H9 (cell line): Measurements from ENCODE around the gene RNASEH2B. TPM values are rescaled to one million over a fixed set of nuclear protein-coding genes. Genes with fewer than 3 reads are reported as not detected.

Source experiments
- DNase-seq: peaks from one replicate; pipeline ENCODE4 v3.0.0-alpha.2; 2017
- H2AFZ ChIP-seq: one replicate; pipeline ENCODE4 v1.6.1; 2013; ENCODE audit warnings: mild to moderate bottlenecking, low read length, control low read depth, moderate library complexity
- H2AK5ac ChIP-seq: 2 replicates; pipeline ENCODE4 v1.6.1; 2013; ENCODE audit warnings: low read length, control low read depth, mixed read lengths; ENCODE audit not compliant: insufficient read length
- H2BK120ac ChIP-seq: one replicate; pipeline ENCODE4 v1.6.1; 2013; ENCODE audit warnings: low read depth, mild to moderate bottlenecking, low read length, control low read depth, inconsistent platforms; ENCODE audit not compliant: poor library complexity, severe bottlenecking
- H2BK12ac ChIP-seq: 2 replicates; pipeline ENCODE4 v1.6.1; 2013; ENCODE audit warnings: low read length, control low read depth, mixed read lengths, low read depth; ENCODE audit not compliant: insufficient read length
- H2BK15ac ChIP-seq: 2 replicates; pipeline ENCODE4 v1.6.1; 2013; ENCODE audit warnings: low read depth, low read length, control low read depth
- H2BK20ac ChIP-seq: one replicate; pipeline ENCODE4 v1.6.1; 2013; ENCODE audit warnings: low read depth, mild to moderate bottlenecking, low read length, control low read depth, inconsistent platforms; ENCODE audit not compliant: poor library complexity, severe bottlenecking
- H2BK5ac ChIP-seq: 2 replicates; pipeline ENCODE4 v1.6.1; 2013; ENCODE audit warnings: low read length, control low read depth, mixed read lengths; ENCODE audit not compliant: insufficient read length
- H3K14ac ChIP-seq: 2 replicates; pipeline ENCODE4 v1.6.1; 2013; ENCODE audit warnings: low read length, control low read depth; ENCODE audit not compliant: insufficient read depth
- H3K18ac ChIP-seq: 2 replicates; pipeline ENCODE4 v1.6.1; 2013; ENCODE audit warnings: low read depth, mild to moderate bottlenecking, mixed read lengths, low read length, control low read depth; ENCODE audit not compliant: insufficient read length
- H3K23ac ChIP-seq: 2 replicates; pipeline ENCODE4 v1.6.1; 2013; ENCODE audit warnings: low read length, control low read depth, mixed read lengths, low read depth; ENCODE audit not compliant: insufficient read length
- H3K23me2 ChIP-seq: 2 replicates; pipeline ENCODE4 v1.6.1; 2013; ENCODE audit warnings: low read depth, mild to moderate bottlenecking, mixed read lengths, low read length, control low read depth; ENCODE audit not compliant: insufficient read length, poor library complexity, severe bottlenecking
- H3K27ac ChIP-seq: 2 replicates; pipeline ENCODE4 v1.5.1; 2013; ENCODE audit warnings: low read length, control low read depth, mixed read lengths, low read depth; ENCODE audit not compliant: insufficient read length
- H3K27me3 ChIP-seq: 2 replicates; pipeline ENCODE4 v1.6.1; 2013; ENCODE audit warnings: low read length, control low read depth, inconsistent platforms; ENCODE audit not compliant: insufficient read depth
- H3K4ac ChIP-seq: 2 replicates; pipeline ENCODE4 v1.6.1; 2013; ENCODE audit warnings: low read depth, mild to moderate bottlenecking, control low read depth, inconsistent platforms, low read length, moderate library complexity
- H3K4me1 ChIP-seq: 2 replicates; pipeline ENCODE4 v1.6.1; 2013; ENCODE audit warnings: low read length, control low read depth, inconsistent platforms; ENCODE audit not compliant: insufficient read depth
- H3K4me2 ChIP-seq: 2 replicates; pipeline ENCODE4 v1.6.1; 2013; ENCODE audit warnings: low read length, control low read depth, mixed read lengths; ENCODE audit not compliant: insufficient read length, insufficient read depth
- H3K56ac ChIP-seq: 2 replicates; pipeline ENCODE4 v1.6.1; 2013; ENCODE audit warnings: low read depth, mild to moderate bottlenecking, mixed read lengths, low read length, control low read depth; ENCODE audit not compliant: insufficient read length
- H3K79me1 ChIP-seq: 2 replicates; pipeline ENCODE4 v1.6.1; 2013; ENCODE audit warnings: low read depth, mild to moderate bottlenecking, moderate library complexity, low read length, control low read depth, inconsistent platforms; ENCODE audit not compliant: insufficient read depth, poor library complexity, severe bottlenecking
- H3K79me2 ChIP-seq: 2 replicates; pipeline ENCODE4 v1.6.1; 2013; ENCODE audit warnings: low read length, control low read depth, inconsistent platforms; ENCODE audit not compliant: insufficient read depth
- H3K9ac ChIP-seq: 2 replicates; pipeline ENCODE4 v1.6.1; 2013; ENCODE audit warnings: low read length, control low read depth, mixed read lengths; ENCODE audit not compliant: insufficient read length; ENCODE audit errors: extremely low read depth
- H3K9me3 ChIP-seq: one replicate; pipeline ENCODE4 v1.6.1; 2013; ENCODE audit warnings: low read depth, low read length, inconsistent platforms; ENCODE audit not compliant: control insufficient read depth
- H3T11ph ChIP-seq: one replicate; pipeline ENCODE4 v1.6.1; 2013; ENCODE audit warnings: mild to moderate bottlenecking, low read length, control low read depth, inconsistent platforms
- H4K20me1 ChIP-seq: one replicate; pipeline ENCODE4 v1.6.1; 2013; ENCODE audit not compliant: control insufficient read depth, insufficient read length, insufficient read depth
- H4K5ac ChIP-seq: 2 replicates; pipeline ENCODE4 v1.6.1; 2013; ENCODE audit warnings: low read depth, mild to moderate bottlenecking, mixed read lengths, low read length, control low read depth; ENCODE audit not compliant: insufficient read length
- H4K8ac ChIP-seq: replicated peaks from 2 replicates; pipeline ENCODE4 v1.6.1; 2013; ENCODE audit warnings: low read length, control low read depth, mixed read lengths, low read depth; ENCODE audit not compliant: insufficient read length
- H4K91ac ChIP-seq: 2 replicates; pipeline ENCODE4 v1.6.1; 2013; ENCODE audit warnings: low read depth, mild to moderate bottlenecking, moderate library complexity, mixed read lengths, low read length, control low read depth; ENCODE audit not compliant: insufficient read length
- H3K27ac Mint-ChIP-seq, 3 experiments: 2 replicates in 2 of 3; 3 replicates in 1 of 3; pipeline ENCODE4 v1.8.0; 2020 to 2021; ENCODE audit warnings: mixed read lengths in 3 of 3, mild to moderate bottlenecking in 1 of 3, moderate library complexity in 1 of 3
- H3K27me3 Mint-ChIP-seq: 2 replicates; pipeline ENCODE4 v1.8.0; 2021; ENCODE audit warnings: low read depth, mild to moderate bottlenecking, moderate library complexity, mixed read lengths
- H3K36me3 Mint-ChIP-seq, 3 experiments: 2 replicates in 2 of 3; 3 replicates in 1 of 3; pipeline ENCODE4 v1.8.0; 2020 to 2021; ENCODE audit warnings: low read depth in 3 of 3, mixed read lengths in 3 of 3; ENCODE audit not compliant: insufficient read depth in 1 of 3
- H3K4me1 Mint-ChIP-seq, 2 experiments: 2 replicates each; pipeline ENCODE4 v1.8.0; 2020; ENCODE audit warnings: mixed read lengths in 2 of 2
- H3K4me3 Mint-ChIP-seq, 2 experiments: 2 replicates in 1 of 2; 3 replicates in 1 of 2; pipeline ENCODE4 v1.8.0; 2020 to 2021; ENCODE audit warnings: mild to moderate bottlenecking in 2 of 2, mixed read lengths in 2 of 2, moderate library complexity in 1 of 2
- H3K9me3 Mint-ChIP-seq, 2 experiments: 2 replicates in 1 of 2; 3 replicates in 1 of 2; pipeline ENCODE4 v1.8.0; 2020; ENCODE audit warnings: mild to moderate bottlenecking in 2 of 2, mixed read lengths in 2 of 2, moderate library complexity in 1 of 2
- WGBS: extraction: QIAGEN DNeasy Blood & Tissue Kit; methylation state at CpG from one replicate; pipeline ENCODE4 v1.1.7; 2013; ENCODE audit warnings: missing lambda C conversion rate, low lambda C conversion rate, mixed read lengths; ENCODE audit not compliant: insufficient read length; ENCODE audit errors: extremely low coverage; 5-methylcytosine and 5-hydroxymethylcytosine counted together
- total RNA-seq: library from RNA; stranded (reverse); gene quantifications from 2 replicates; pipeline ENCODE4 v1.2.1, GENCODE V29; 2021
- TF ChIP-seq, protein P1 (sequence below): fragments of 200-600 bp; sonication (generic); conservative IDR thresholded peaks from 3 replicates; pipeline ENCODE4 v1.8.0; 2021; ENCODE audit warnings: antibody characterized with exemption, mild to moderate bottlenecking

The RNASEH2B gene
- total RNA-seq, 1 experiment from 2014 or later = 53.9 TPM

DNA sequence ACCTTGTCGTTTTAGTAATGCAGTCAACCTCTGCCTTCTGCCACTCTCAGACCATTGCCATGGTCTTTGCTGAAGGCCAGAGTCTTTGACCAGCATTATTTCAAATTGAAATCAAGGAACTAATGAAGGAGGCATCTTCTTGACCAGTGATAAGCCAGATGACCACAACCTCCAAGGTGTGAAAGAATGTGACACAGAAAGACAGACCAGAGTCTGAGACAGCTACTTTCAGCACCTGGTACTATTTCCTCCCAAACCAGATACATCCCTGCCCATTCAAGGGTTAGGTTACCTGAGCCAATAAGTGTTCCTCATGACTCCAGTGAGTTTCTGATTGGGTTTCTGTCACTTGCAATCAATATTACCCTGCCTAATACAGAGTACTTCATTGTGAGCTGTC, 20.3 kb upstream of the RNASEH2B start:
- Histone ChIP-seq H2AFZ (no peak overlapping the region), H3K9me3 (no peaks in the 10 kb centered on the region), H2BK120ac (no peak overlapping the region), H2BK5ac (no peak overlapping the region), H3K14ac (no peak overlapping the region), H3K27ac (no peak overlapping the region), H2BK12ac (no peak overlapping the region), H3K79me1 (no peaks in the 10 kb centered on the region), H2BK20ac (no peak overlapping the region), H3K4me2 (no peak overlapping the region), H3K79me2 (no peaks in the 10 kb centered on the region), H4K91ac (no peak overlapping the region), H3K4me1 (peaks cover 9% of the 10 kb centered on the region; the same call in 1 of the 2 replicates), H3K56ac (no peak overlapping the region), H3T11ph (no peak overlapping the region), H3K18ac (no peak overlapping the region), H4K5ac (no peak overlapping the region), H4K20me1 (no peaks in the 10 kb centered on the region), H3K23me2 (no peaks in the 10 kb centered on the region), H2AK5ac (no peak overlapping the region), H2BK15ac (no peak overlapping the region), H3K4ac (no peak overlapping the region), H3K23ac (no peak overlapping the region), H3K27me3 (no peaks in the 10 kb centered on the region), H3K9ac (no peak overlapping the region), H4K8ac (no peak overlapping the region)
- DNase-seq = no peak
- no peaks in the 10 kb centered on the region; a peak in 1 of 7 replicates for H3K36me3 Mint-ChIP-seq
- H3K4me1 Mint-ChIP-seq = peaks cover 26 to 28% of the 10 kb centered on the region in 2 experiments
- no CpG with 5 or more reads among the region's 1 CpG for WGBS
- no peaks in the 10 kb centered on the region for H3K9me3 Mint-ChIP-seq
- H3K27me3 Mint-ChIP-seq = 0 out of 2 replicates have a peak, but pooled peaks cover 2% of the 10 kb centered on the region
- H3K27ac Mint-ChIP-seq = no peak overlapping the region
- H3K4me3 Mint-ChIP-seq = no peak overlapping the region
- TF ChIP-seq, protein P1, sequence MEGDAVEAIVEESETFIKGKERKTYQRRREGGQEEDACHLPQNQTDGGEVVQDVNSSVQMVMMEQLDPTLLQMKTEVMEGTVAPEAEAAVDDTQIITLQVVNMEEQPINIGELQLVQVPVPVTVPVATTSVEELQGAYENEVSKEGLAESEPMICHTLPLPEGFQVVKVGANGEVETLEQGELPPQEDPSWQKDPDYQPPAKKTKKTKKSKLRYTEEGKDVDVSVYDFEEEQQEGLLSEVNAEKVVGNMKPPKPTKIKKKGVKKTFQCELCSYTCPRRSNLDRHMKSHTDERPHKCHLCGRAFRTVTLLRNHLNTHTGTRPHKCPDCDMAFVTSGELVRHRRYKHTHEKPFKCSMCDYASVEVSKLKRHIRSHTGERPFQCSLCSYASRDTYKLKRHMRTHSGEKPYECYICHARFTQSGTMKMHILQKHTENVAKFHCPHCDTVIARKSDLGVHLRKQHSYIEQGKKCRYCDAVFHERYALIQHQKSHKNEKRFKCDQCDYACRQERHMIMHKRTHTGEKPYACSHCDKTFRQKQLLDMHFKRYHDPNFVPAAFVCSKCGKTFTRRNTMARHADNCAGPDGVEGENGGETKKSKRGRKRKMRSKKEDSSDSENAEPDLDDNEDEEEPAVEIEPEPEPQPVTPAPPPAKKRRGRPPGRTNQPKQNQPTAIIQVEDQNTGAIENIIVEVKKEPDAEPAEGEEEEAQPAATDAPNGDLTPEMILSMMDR = no peak
